ENCODE data around the gene FXYD5. TPM values are rescaled to one million over a fixed set of nuclear protein-coding genes. Genes with fewer than 3 reads are reported as not detected.

The FXYD5 gene
- total RNA-seq, 6 experiments from 2014 or later: 5.6 to 23.6 (median 14.2) TPM

DNA sequence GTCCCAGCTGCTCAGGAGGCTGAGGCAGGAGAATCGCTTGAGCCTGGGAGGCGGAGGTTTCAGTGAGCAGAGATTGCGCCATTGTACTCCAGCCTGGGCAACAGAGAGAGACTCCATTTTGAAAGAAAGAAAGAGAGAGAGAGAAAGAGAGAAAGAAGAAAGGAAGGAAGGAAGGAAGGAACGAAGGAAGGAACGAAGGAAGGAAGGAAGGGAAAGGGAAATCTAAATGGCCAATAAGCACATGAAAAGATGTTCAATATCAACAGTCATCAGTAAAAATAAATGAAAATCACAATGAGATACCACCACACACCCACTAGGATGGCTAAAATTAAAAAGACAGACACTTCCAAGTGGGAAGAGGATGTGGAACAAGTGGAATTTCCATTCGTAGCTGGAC lies 19.7 kb downstream of the FXYD5 start:
- TF ChIP-seq POLR2A (IDR thresholded peaks at IDR 0.05) (no peak), CTCF (IDR thresholded peaks at IDR 0.05) (no peak)
- no peak for ATAC-seq
- 87% methylated on average over 4 of the region's 6 CpGs for whole genome bisulfite sequencing (ENCODE audit: insufficient coverage, low coverage, low lambda C conversion rate, missing lambda C conversion rate)
- H3K27me3 ChIP-seq: no peaks in the 10 kb centered on the region
- no peak for DNase-seq
- peaks cover 0 to 20% (median 10%) of the 10 kb centered on the region in 4 donors for H3K4me1 ChIP-seq
- H3K27ac ChIP-seq: no peak overlapping the region
- H3K36me3 ChIP-seq: no peaks in the 10 kb centered on the region
- intact Hi-C loops (cut with DNase I): no loop called here
- H3K9me3 ChIP-seq: no peaks in the 10 kb centered on the region
- no peak overlapping the region for H3K4me3 ChIP-seq

- TF ChIP-seq POLR2A (IDR thresholded peaks at IDR 0.05) (no peak), CTCF (IDR thresholded peaks at IDR 0.05) (no peak)
- WGBS (ENCODE audit: insufficient coverage, low coverage, low lambda C conversion rate, missing lambda C conversion rate): 83% methylated on average over 2 of the region's 3 CpGs
- Histone ChIP-seq H3K4me3 (no peak overlapping the region), H3K36me3 (no peaks in the 10 kb centered on the region), H3K27ac (no peak overlapping the region), H3K4me1 (peaks cover 0 to 4% (median 1%) of the 10 kb centered on the region in 4 donors), H3K9me3 (no peaks in the 10 kb centered on the region), H3K27me3 (no peaks in the 10 kb centered on the region)
- intact Hi-C loops (cut with DNase I): no loop called here
- DNase-seq (no peak), ATAC-seq (no peak)
Measured at GRCh38 chr19:35176181-35176570, 21.6 kb downstream of the FXYD5 start.

DNA sequence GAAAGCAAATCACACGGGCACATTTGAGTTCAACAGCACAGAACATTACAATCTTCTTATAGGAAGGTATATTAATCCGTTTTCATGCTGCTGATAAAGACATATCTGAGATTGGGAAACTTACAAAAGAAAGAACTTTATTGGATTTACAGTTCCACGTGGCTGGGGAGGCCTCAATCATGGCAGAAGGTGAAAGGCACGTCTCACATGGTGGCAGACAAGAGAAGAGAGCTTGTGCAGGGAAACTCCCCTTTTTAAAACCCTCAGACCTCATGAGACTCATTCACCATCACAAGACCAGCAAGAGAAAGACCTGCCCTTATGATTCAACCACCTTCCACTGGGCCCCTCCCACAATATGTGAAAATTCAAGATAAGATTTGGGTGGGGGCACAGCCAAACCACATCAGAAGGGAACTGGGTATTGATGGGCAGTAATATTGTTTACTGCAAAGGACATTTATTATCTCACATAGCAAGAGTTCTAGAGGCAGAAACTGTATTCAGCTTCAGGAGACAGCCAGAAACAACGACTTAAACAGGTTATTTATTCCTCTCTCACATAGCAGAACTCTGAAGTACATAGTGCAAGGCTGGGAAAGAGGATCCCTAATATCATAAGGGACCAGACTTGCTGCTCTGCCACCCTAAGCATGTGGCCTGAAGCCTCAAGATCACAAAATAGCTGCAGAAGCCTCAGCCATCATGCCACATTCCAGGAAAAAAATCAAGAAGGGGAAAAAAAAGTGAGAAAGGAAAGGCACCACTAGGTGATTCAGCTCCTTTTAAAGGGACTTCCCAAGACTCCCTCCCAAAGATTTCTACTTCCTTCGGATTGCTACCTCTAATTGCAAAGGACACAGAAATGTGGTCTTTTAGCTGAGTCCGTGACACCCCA lies 23.1 kb downstream of the FXYD5 start:
- Histone ChIP-seq H3K9me3 (no peaks in the 10 kb centered on the region), H3K4me3 (no peak overlapping the region), H3K27ac (no peak overlapping the region), H3K36me3 (no peaks in the 10 kb centered on the region), H3K4me1 (no peaks in the 10 kb centered on the region), H3K27me3 (no peaks in the 10 kb centered on the region)
- intact Hi-C loops (cut with DNase I): no loop called here
- WGBS (ENCODE audit: insufficient coverage, low coverage, low lambda C conversion rate, missing lambda C conversion rate): 71% methylated on average over 7 of the region's 7 CpGs
- DNase-seq (no peak), ATAC-seq (no peak)
- TF ChIP-seq CTCF (IDR thresholded peaks at IDR 0.05): no peak
- no peak for TF ChIP-seq POLR2A (IDR thresholded peaks at IDR 0.05)

DNA sequence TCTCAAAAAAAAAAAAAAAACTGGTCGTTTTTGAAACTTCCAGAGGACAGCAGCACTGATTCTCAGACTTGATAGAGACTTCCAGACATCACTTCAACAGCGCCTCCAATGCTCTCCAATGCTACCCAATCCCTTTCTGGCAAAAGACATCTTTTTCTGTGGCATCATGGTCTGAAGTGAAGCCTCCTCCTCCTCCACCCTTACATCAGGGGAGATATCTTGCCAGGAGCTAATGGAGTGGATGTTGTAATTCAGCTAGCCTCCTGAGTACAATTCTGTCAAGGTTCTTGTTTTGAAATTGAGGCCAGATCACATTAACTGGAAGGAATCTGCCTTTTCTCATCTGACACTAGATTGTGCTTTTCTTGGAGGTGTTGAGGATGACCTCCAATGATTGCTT lies 24.2 kb downstream of the FXYD5 start:
- no peak overlapping the region for H3K27ac ChIP-seq
- H3K4me3 ChIP-seq: no peak overlapping the region
- DNase-seq: no peak
- H3K36me3 ChIP-seq: no peaks in the 10 kb centered on the region
- no peak for ATAC-seq
- intact Hi-C loops (cut with DNase I): no loop called here
- H3K4me1 ChIP-seq: no peaks in the 10 kb centered on the region
- TF ChIP-seq POLR2A (IDR thresholded peaks at IDR 0.05) (no peak), CTCF (IDR thresholded peaks at IDR 0.05) (no peak)
- no peaks in the 10 kb centered on the region for H3K9me3 ChIP-seq
- H3K27me3 ChIP-seq: no peaks in the 10 kb centered on the region
- 53% methylated on average over 2 of the region's 2 CpGs for WGBS (ENCODE audit: insufficient coverage, low coverage, low lambda C conversion rate, missing lambda C conversion rate)

Data from right lobe of liver (tissue), 6 donors.